Thyroid gland (tissue), 4 donors: ENCODE data around the gene PPP1R12B. TPM values are rescaled to one million over a fixed set of nuclear protein-coding genes. Genes with fewer than 3 reads are reported as not detected.
"Not testable (repeated sequence)": the region's sequence is repeated elsewhere in the genome, so short reads cannot be mapped to it uniquely, and the experiment has no call there.

Source experiments
- DNase-seq, 2 donors: peaks; one replicate each; pipeline ENCODE4 v3.0.0-alpha.2; 2019
- H3K27ac ChIP-seq, 3 donors: fragments of 200-600 bp; sonication (generic); 1 replicate in 2 of 3; 2 replicates in 1 of 3; pipeline ENCODE4 v1.5.1; 2016 to 2019; ENCODE audit warnings: mild to moderate bottlenecking in 1 of 3, moderate library complexity in 1 of 3
- H3K27me3 ChIP-seq: fragments of 200-600 bp; sonication (generic); one replicate; pipeline ENCODE4 v1.5.1; 2019
- H3K36me3 ChIP-seq, 2 donors: fragments of 200-600 bp; sonication (generic); one replicate each; pipeline ENCODE4 v1.5.1; 2016 to 2019
- H3K4me1 ChIP-seq, 2 donors: fragments of 200-600 bp; sonication (generic); one replicate each; pipeline ENCODE4 v1.5.1; 2017 to 2019
- H3K4me3 ChIP-seq, 3 donors: fragments of 200-600 bp; sonication (generic); replicated peaks in 1 of 3; 1 replicate in 2 of 3; 2 replicates in 1 of 3; pipeline ENCODE4 v1.5.1; 2016; ENCODE audit warnings: mild to moderate bottlenecking in 1 of 3
- H3K9me3 ChIP-seq: fragments of 200-600 bp; sonication (generic); one replicate; pipeline ENCODE4 v1.5.1; 2017
- POLR2A ChIP-seq, 2 donors: fragments of 450-650 bp; IDR thresholded peaks; one replicate each; pipeline ENCODE4 v1.6.1; 2017; ENCODE audit warnings: antibody characterized with exemption in 2 of 2, mild to moderate bottlenecking in 2 of 2, moderate library complexity in 1 of 2
- WGBS, 2 donors: methylation state at CpG; one replicate each; pipeline ENCODE4 v1.1.5; 2017; 5-methylcytosine and 5-hydroxymethylcytosine counted together
- intact Hi-C: fragments of 100-400 bp; cut with DNase I; formaldehyde crosslinking; loops from one replicate; pipeline ENCODE4 v1.15.1; 2023
- total RNA-seq, 4 donors: library from RNA; depleted of rRNA; stranded (reverse); fragments of >200 nt; gene quantifications; one replicate each; pipeline ENCODE4 v1.2.3, GENCODE V29; 2016
- TF ChIP-seq, protein P1 (sequence below), 6 experiments: fragments of 200-600 bp in 3 of 6; fragments of 450-650 bp in 3 of 6; sonication (generic) in 3 of 6; IDR thresholded peaks; one replicate each; pipeline ENCODE4 v1.5.1; 2016 to 2019; ENCODE audit warnings: antibody characterized with exemption in 6 of 6, mild to moderate bottlenecking in 2 of 6, inconsistent platforms in 1 of 6, moderate library complexity in 1 of 6

Gene PPP1R12B
- total RNA-seq, 4 donors from 2014 or later = 34.9 to 48.5 (median 41.3) TPM

DNA sequence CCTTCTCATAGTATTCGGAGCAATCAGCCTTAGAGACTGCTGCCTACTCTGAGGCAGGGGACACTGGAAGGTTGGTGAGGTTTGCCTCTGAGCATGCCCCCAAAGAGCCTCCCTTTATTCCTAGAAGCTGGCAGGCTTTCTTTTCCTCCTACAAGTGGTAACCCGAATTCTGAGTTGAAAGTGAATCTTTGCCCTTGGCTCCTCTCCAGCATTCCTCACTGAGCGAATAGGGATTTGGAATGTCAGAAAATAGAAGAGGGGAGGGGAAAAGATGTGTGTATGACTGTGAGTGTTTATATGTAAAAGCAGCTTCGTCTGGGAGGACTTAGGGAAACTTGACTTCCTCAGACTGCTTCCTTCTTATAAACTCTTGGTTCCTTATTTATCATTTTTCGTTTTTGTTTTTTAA, 190.7 kb downstream of the PPP1R12B start:
- WGBS, 2 donors = 11 to 17% methylated on average over 5 of the region's 5 CpGs
- H3K9me3 ChIP-seq, H3K27me3 ChIP-seq, H3K36me3 ChIP-seq, H3K4me3 ChIP-seq, intact Hi-C loops: not testable (repeated sequence)
- TF ChIP-seq POLR2A (IDR thresholded peaks at IDR 0.05) = peak in 1 of 2 donors; percentile 30
- DNase-seq = peak; percentile 56 to 66
- Histone ChIP-seq H3K4me1 (peaks cover 11 to 13% of the 10 kb centered on the region in 2 donors), H3K27ac (peak overlapping the region; percentile 48 to 66 (median 63))

DNA sequence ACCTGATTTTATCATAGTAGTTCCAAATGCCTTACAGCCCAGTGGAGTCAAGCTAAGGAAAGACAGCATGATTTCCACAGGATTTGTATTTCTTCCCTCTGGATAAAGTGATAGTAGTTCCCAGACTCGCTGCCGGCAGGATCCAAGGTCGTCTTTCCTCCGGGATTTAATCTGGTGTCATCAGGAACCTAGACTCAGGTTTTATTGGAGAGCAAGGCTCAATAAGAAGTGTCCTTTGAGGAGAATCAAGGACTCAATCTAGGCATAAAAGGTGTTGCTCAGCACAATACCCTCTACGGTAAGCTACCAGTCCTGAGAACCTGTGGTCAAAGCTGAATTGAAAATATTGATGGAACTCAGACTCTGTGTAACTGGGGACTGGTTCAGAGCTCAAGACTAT, 191.1 kb downstream of the PPP1R12B start:
- not testable (repeated sequence) for H3K27me3 ChIP-seq
- 59 to 67% methylated on average over 5 of the region's 5 CpGs for WGBS, 2 donors

DNA sequence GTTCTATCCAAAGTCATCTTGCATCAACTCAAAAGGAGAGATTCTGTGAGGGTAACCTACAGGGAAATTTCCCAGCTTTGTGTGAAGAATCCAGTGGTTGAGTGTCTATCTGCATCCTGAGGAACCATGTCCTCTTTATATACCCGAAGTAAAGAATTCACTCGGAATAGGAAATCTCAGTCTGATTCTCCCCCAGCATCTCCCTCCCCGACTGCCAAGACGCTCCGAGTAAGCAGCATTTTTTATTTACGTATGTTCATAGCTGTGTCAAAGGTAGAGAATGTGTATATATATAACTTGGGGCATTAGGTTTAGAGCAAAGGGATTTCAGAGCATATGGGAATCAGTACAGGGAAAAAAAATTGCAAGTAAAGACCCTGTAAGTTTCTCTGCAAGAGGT, 191.5 kb downstream of the PPP1R12B start:
- Histone ChIP-seq H3K27me3 (no peaks in the 10 kb centered on the region), H3K9me3 (no peaks in the 10 kb centered on the region), H3K36me3 (no peaks in the 10 kb centered on the region), H3K4me1 (peaks cover 11 to 13% of the 10 kb centered on the region in 2 donors), H3K27ac (peak overlapping the region; percentile 48 to 66 (median 63)), H3K4me3 (peak overlapping the region in 1 of 3 donors; percentile 2)
- DNase-seq = no peak
- 85 to 86% methylated on average over 6 of the region's 6 CpGs for WGBS, 2 donors
- intact Hi-C loops = no loop called here
- TF ChIP-seq, protein P1, sequence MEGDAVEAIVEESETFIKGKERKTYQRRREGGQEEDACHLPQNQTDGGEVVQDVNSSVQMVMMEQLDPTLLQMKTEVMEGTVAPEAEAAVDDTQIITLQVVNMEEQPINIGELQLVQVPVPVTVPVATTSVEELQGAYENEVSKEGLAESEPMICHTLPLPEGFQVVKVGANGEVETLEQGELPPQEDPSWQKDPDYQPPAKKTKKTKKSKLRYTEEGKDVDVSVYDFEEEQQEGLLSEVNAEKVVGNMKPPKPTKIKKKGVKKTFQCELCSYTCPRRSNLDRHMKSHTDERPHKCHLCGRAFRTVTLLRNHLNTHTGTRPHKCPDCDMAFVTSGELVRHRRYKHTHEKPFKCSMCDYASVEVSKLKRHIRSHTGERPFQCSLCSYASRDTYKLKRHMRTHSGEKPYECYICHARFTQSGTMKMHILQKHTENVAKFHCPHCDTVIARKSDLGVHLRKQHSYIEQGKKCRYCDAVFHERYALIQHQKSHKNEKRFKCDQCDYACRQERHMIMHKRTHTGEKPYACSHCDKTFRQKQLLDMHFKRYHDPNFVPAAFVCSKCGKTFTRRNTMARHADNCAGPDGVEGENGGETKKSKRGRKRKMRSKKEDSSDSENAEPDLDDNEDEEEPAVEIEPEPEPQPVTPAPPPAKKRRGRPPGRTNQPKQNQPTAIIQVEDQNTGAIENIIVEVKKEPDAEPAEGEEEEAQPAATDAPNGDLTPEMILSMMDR (IDR thresholded peaks at IDR 0.05) = no peak
- no peak for TF ChIP-seq POLR2A (IDR thresholded peaks at IDR 0.05)

More for the DNA sequence above, 191.1 kb downstream of the PPP1R12B start:
- H3K9me3 ChIP-seq, H3K36me3 ChIP-seq, intact Hi-C loops, DNase-seq: not testable (repeated sequence)
- Histone ChIP-seq H3K27ac (peak overlapping the region; percentile 48 to 66 (median 63)), H3K4me1 (peaks cover 11 to 13% of the 10 kb centered on the region in 2 donors), H3K4me3 (peak overlapping the region in 1 of 3 donors; percentile 2)

DNA sequence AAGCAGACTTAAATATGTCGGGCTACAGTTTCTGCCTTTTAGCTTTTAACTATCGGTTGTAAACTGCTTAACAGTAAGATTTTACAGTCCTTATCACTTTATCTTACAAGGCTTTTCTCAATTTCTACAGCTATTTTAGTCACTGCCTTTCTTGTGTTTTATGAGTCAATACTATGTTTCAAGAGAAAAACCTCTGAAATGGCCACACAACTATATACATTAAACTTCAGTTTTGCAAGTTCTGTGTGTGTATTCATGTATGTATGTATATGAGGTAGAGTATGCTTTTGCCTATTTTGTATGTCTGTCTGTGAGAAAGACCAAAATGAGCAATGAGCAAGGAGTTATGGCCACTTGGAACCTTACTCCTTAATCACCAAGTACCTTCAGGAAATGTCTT, 191.9 kb downstream of the PPP1R12B start:
- TF ChIP-seq POLR2A (IDR thresholded peaks at IDR 0.05) = no peak
- TF ChIP-seq, protein P1 (IDR thresholded peaks at IDR 0.05) = no peak
- H3K4me3 ChIP-seq = no peak overlapping the region
- no peak for DNase-seq
- no peaks in the 10 kb centered on the region for H3K27me3 ChIP-seq
- intact Hi-C loops = no loop called here
- H3K27ac ChIP-seq = peak overlapping the region in 1 of 3 donors; percentile 63
- H3K4me1 ChIP-seq = peaks cover 11 to 13% of the 10 kb centered on the region in 2 donors
- 87 to 94% methylated on average over 2 of the region's 2 CpGs for WGBS, 2 donors
- H3K36me3 ChIP-seq = no peaks in the 10 kb centered on the region
- H3K9me3 ChIP-seq = no peaks in the 10 kb centered on the region

DNA sequence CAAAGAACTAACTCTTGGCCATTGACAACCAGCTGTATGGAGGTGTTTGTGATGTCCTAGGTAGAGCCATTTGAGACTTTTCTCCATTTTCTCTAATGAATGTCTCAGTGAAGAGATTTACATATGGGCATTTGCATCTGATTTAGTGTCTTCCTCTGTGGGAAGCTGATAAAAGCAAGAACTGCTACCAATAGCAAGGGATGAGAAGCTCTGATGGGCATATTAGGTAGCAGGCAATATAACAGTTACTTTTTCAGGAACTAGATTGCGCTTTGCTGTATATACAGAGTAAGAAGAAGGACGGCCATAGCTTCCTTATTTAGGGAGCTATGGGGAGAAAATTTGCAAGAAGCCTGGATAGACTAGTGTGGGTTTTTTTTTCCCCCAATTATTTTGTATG, 192.4 kb downstream of the PPP1R12B start:
- peaks cover 11 to 13% of the 10 kb centered on the region in 2 donors for H3K4me1 ChIP-seq
- DNase-seq, intact Hi-C loops, H3K27me3 ChIP-seq, H3K4me3 ChIP-seq, H3K36me3 ChIP-seq, H3K27ac ChIP-seq, H3K9me3 ChIP-seq: not testable (repeated sequence)
- 89 to 90% methylated on average over 2 of the region's 2 CpGs for WGBS, 2 donors

DNA sequence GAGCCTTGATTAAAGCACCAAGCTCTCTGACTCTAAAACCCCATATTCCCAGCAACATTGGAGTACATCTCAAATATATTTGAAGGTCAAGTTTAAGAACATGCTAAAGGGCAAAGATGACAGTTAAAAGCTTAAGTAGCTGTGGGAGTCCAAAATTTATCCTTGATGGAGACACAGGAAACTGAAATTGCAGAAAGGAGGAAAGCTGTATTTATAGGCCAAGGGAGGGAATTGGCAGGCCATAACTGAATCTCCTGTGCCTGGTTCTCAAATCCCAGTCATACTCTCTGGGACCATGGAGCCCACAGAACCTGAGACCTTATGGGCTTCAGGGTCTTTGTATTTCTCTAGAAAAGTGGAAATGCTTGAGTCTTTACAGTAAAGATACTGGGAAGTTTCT, 193.9 kb downstream of the PPP1R12B start:
- DNase-seq, H3K4me3 ChIP-seq, intact Hi-C loops, H3K36me3 ChIP-seq, H3K9me3 ChIP-seq, H3K27me3 ChIP-seq: not testable (repeated sequence)
- H3K27ac ChIP-seq = peak overlapping the region in 1 of 3 donors; percentile 17
- H3K4me1 ChIP-seq = peaks cover 13 to 15% of the 10 kb centered on the region in 2 donors

DNA sequence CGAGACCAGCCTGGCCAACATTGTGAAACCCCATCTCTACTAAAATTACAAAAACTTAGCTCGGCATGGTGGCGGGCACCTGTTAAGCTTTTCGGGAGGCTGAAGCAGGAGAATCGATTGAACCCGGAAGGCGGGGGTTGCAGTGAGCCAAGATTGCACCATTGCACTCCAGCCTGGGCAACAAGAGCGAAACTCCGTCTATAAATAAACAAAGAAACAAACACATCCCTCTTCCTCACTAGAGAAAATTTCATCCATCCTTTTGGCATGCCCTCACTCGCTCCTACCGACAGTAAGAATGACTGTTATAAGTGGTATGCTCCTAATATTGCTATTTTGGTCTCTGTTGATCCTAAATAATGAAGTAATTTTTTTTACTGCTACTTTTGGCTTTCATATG, 195.0 kb downstream of the PPP1R12B start:
- intact Hi-C loops, DNase-seq: not testable (repeated sequence)
- peaks cover 13 to 15% of the 10 kb centered on the region in 2 donors for H3K4me1 ChIP-seq

DNA sequence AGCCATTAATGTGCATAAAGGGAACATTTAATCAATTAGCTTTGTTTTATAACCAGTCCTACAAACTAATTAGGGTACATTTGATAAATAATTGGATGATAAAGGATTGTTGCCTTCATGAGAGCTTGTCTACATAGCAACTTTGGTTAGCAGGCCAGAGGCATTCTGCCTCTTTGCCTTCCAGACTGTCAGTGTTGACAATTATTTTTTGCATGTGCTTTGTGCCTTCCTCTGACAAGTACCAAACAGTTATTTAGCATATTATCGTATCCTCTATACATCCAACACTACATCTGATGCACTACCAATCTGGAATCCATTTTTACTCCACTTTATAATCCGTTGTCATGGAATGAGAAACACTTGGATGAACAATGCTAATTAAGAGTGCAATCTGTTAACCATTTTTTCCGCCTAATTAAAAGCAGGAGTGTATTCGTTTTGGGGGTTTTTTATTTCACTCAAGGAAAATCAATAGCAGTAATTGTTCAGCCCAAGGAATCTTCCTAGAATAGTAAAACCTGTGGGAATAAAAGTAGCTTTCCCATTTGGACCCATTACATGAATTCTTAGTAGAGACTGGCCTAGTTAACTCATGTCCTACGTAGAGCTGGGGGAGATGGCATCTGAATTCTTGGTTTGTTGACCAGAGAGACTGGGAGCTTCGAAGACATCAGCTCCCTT, 196.4 kb downstream of the PPP1R12B start:
- 88 to 89% methylated on average over 6 of the region's 6 CpGs for WGBS, 2 donors
- H3K4me3 ChIP-seq, H3K9me3 ChIP-seq, H3K36me3 ChIP-seq, DNase-seq, intact Hi-C loops, H3K27me3 ChIP-seq, H3K27ac ChIP-seq, H3K4me1 ChIP-seq: not testable (repeated sequence)

More for the DNA sequence above, 195.0 kb downstream of the PPP1R12B start:
- WGBS, 2 donors = 86 to 88% methylated on average over 11 of the region's 11 CpGs
- H3K27me3 ChIP-seq, H3K36me3 ChIP-seq, H3K4me3 ChIP-seq, H3K9me3 ChIP-seq: not testable (repeated sequence)
- H3K27ac ChIP-seq = peak overlapping the region in 1 of 3 donors; percentile 30

DNA sequence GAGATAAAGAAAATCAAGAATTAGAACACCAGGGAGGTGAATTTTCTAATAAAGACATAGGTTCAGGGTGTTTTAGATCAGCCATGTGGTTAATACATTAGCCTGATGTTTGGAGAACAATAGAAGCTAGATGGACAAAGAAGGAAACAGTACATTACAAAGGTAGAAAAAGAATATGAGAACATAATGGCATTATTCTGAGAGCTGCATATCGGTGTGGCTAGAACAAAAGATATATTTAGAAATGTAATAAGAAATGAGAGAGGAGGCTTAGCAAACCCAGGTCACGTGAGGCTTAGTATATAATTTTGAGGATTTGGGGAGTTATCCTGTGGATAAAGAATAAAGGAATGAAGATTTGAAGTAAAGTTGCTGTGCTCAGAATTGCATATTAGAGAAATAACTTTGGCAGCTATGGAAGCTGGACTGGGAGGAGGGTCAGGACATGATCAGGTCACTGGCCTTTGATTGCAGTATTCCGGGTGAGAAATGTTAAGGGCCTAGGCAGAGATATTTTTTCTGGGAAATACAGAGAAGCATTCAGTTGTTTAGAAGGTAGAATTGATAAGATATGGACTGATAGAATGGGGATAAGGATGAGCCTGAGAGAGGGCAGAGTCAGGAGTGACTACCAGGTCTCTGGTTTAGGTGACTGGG, 197.3 kb downstream of the PPP1R12B start:
- H3K36me3 ChIP-seq, DNase-seq, intact Hi-C loops, H3K4me1 ChIP-seq, H3K27me3 ChIP-seq, H3K27ac ChIP-seq, H3K4me3 ChIP-seq, H3K9me3 ChIP-seq: not testable (repeated sequence)
- WGBS, 2 donors = 78 to 80% methylated on average over 3 of the region's 3 CpGs

DNA sequence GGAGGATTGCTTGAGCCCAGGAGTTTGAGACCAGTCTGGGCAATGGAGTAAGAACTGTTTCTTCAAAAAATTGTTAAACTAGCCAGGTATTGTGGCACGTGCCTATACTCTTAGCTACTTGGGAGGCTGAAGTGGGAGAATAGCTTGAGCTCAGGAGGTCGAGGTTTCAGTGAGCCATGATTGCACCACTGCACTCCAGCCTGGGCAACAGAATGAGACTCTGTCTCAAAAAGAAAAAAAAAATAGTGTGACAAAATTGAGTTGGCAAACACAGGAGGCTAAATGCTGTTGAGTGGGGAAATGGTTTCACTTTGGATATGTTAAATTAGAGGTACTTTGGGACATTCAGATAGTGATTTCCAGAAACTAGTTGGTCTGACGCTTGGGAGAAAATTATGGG, 197.9 kb downstream of the PPP1R12B start:
- H3K27ac ChIP-seq, H3K36me3 ChIP-seq, H3K4me3 ChIP-seq, DNase-seq, H3K9me3 ChIP-seq, intact Hi-C loops, H3K27me3 ChIP-seq, H3K4me1 ChIP-seq: not testable (repeated sequence)
- WGBS, 2 donors = 56 to 61% methylated on average over 3 of the region's 3 CpGs

DNA sequence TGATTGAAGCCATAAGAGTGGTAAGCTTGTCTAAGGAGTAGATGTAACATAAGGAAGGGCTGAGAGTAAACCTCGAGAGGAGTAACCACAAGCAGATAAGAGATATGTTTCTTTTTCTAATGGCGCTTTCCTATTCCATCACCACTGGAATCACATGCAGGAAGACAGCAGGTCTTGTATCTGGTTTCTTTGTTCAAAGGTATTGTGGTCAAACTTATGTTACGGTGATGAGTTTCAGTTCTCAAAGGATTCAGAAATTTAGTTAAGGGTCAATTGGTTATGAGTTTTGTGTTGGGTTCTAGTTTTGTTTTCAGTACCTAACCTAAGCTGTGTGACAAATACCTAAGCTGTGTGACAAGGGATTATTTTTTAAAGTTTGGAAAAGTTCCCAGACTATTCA, 198.3 kb downstream of the PPP1R12B start:
- H3K9me3 ChIP-seq, H3K27me3 ChIP-seq, DNase-seq, intact Hi-C loops, H3K36me3 ChIP-seq, H3K4me1 ChIP-seq, H3K27ac ChIP-seq, H3K4me3 ChIP-seq: not testable (repeated sequence)
- WGBS, 2 donors = 84 to 89% methylated on average over 3 of the region's 3 CpGs
